HG03108 (cell line): ENCODE measurements around the gene ERI3.

Experiments used
- ATAC-seq: cut with Tn5 transposase; IDR thresholded peaks from one replicate; pipeline ENCODE4 v1.9.1; 2021; ENCODE audit warnings: moderate library complexity; ENCODE audit not compliant: unreplicated experiment

Gene ERI3

GRCh38 chr1:44239961-44240371, 115.1 kb downstream of the ERI3 start:
- ATAC-seq = no peak

GRCh38 chr1:44239331-44239960, 115.6 kb downstream of the ERI3 start:
- no peak for ATAC-seq

- ATAC-seq = no peak
These were observed 116.4 kb downstream of the ERI3 start for GRCh38 chr1:44238660-44239059.

- no peak for ATAC-seq
These were observed 117.2 kb downstream of the ERI3 start for GRCh38 chr1:44237721-44238457.

- ATAC-seq = no peak
These were observed 118.4 kb downstream of the ERI3 start for GRCh38 chr1:44236490-44237272.

GRCh38 chr1:44235808-44236207, 119.2 kb downstream of the ERI3 start:
- no peak for ATAC-seq

GRCh38 chr1:44233593-44233992, 121.5 kb downstream of the ERI3 start:
- no peak for ATAC-seq

- no peak for ATAC-seq
These were observed 124.3 kb downstream of the ERI3 start for GRCh38 chr1:44230796-44231195.

GRCh38 chr1:44229435-44230167, 125.5 kb downstream of the ERI3 start:
- no peak for ATAC-seq

- ATAC-seq = no peak
These were observed 126.8 kb downstream of the ERI3 start for GRCh38 chr1:44228218-44228617.

- no peak for ATAC-seq
These were observed 127.8 kb downstream of the ERI3 start for GRCh38 chr1:44227211-44227610.

GRCh38 chr1:44225761-44226160, 129.3 kb downstream of the ERI3 start:
- ATAC-seq = no peak

- ATAC-seq = no peak
These were observed 131.9 kb downstream of the ERI3 start for GRCh38 chr1:44223187-44223610.

- ATAC-seq = no peak
These were observed 132.5 kb downstream of the ERI3 start for GRCh38 chr1:44222397-44223186.

- ATAC-seq = no peak
These were observed 133.3 kb downstream of the ERI3 start for GRCh38 chr1:44221769-44222168.

- ATAC-seq = no peak
These were observed 134.3 kb downstream of the ERI3 start for GRCh38 chr1:44220755-44221154.

- ATAC-seq = no peak
These were observed 134.9 kb downstream of the ERI3 start for GRCh38 chr1:44220001-44220751.

- no peak for ATAC-seq
These were observed 135.8 kb downstream of the ERI3 start for GRCh38 chr1:44219301-44219626.

- no peak for ATAC-seq
These were observed 136.4 kb downstream of the ERI3 start for GRCh38 chr1:44218503-44219300.
